A172 (cell line): ENCODE results near the gene KCNQ5. TPM values are rescaled to one million over a fixed set of nuclear protein-coding genes. Genes with fewer than 3 reads are reported as not detected.
A peak's percentile ranks its signal among the peaks of the same experiment; 100 is the strongest.
"Not testable (repeated sequence)": the region's sequence is repeated elsewhere in the genome, so short reads cannot be mapped to it uniquely, and the experiment has no call there.

Experiments used
- DNase-seq: peaks from one replicate; pipeline ENCODE4 v3.0.0-alpha.2; 2015; ENCODE audit warnings: low spot score
- total RNA-seq: library from RNA; depleted of rRNA; stranded (reverse); fragments of >200 nt; shearing (Covaris generic); gene quantifications from 2 replicates; pipeline ENCODE4 v1.2.3, GENCODE V29; 2014

The KCNQ5 gene
- total RNA-seq, 1 experiment from 2014 or later: 6.7 TPM

GRCh38 chr6:72841195-72841594 lies 219.3 kb downstream of the KCNQ5 start:
- no peak for DNase-seq

- DNase-seq: no peak
Observed at GRCh38 chr6:72842140-72842539, 220.3 kb downstream of the KCNQ5 start.

- no peak for DNase-seq
Observed at GRCh38 chr6:72844614-72845013, 222.8 kb downstream of the KCNQ5 start.

GRCh38 chr6:72849346-72849745 lies 227.5 kb downstream of the KCNQ5 start:
- no peak for DNase-seq

GRCh38 chr6:72850040-72850439 lies 228.2 kb downstream of the KCNQ5 start:
- no peak for DNase-seq

GRCh38 chr6:72850469-72850868 lies 228.6 kb downstream of the KCNQ5 start:
- no peak for DNase-seq

GRCh38 chr6:72855471-72855870 lies 233.6 kb downstream of the KCNQ5 start:
- DNase-seq: no peak

- DNase-seq: no peak
Observed at GRCh38 chr6:72856801-72857200, 234.9 kb downstream of the KCNQ5 start.

- DNase-seq: peak; percentile 42
Observed at GRCh38 chr6:72857791-72858585, 236.1 kb downstream of the KCNQ5 start.

GRCh38 chr6:72861059-72861458 lies 239.2 kb downstream of the KCNQ5 start:
- no peak for DNase-seq

- DNase-seq: peak; percentile 71
Observed at GRCh38 chr6:72861935-72862432, 240.1 kb downstream of the KCNQ5 start.

GRCh38 chr6:72863131-72863530 lies 241.3 kb downstream of the KCNQ5 start:
- no peak for DNase-seq

- DNase-seq: no peak
Observed at GRCh38 chr6:72864236-72864635, 242.4 kb downstream of the KCNQ5 start.

GRCh38 chr6:72864799-72865198 lies 242.9 kb downstream of the KCNQ5 start:
- no peak for DNase-seq

GRCh38 chr6:72865467-72865866 lies 243.6 kb downstream of the KCNQ5 start:
- peak; percentile 34 for DNase-seq

GRCh38 chr6:72869621-72870020 lies 247.8 kb downstream of the KCNQ5 start:
- no peak for DNase-seq

- no peak for DNase-seq
Observed at GRCh38 chr6:72873433-72873832, 251.6 kb downstream of the KCNQ5 start.

GRCh38 chr6:72876256-72876655 lies 254.4 kb downstream of the KCNQ5 start:
- DNase-seq: no peak

GRCh38 chr6:72886170-72886569 lies 264.3 kb downstream of the KCNQ5 start:
- DNase-seq: no peak

- DNase-seq: no peak
Observed at GRCh38 chr6:72890233-72890632, 268.4 kb downstream of the KCNQ5 start.

GRCh38 chr6:72890671-72891070 lies 268.8 kb downstream of the KCNQ5 start:
- no peak for DNase-seq

- no peak for DNase-seq
Observed at GRCh38 chr6:72892901-72893300, 271.0 kb downstream of the KCNQ5 start.

- peak; percentile 2 for DNase-seq
Observed at GRCh38 chr6:72894091-72894490, 272.2 kb downstream of the KCNQ5 start.

- not testable (repeated sequence) for DNase-seq
Observed at GRCh38 chr6:72898313-72898712, 276.4 kb downstream of the KCNQ5 start.
